Endometrium (tissue), 2 donors: ENCODE data around the gene COL21A1.

Source experiments
- FAIRE-seq: peaks from 2 replicates; lab custom pipeline; 2012; peaks lifted over from hg19 to GRCh38; lab: Jason Lieb, UNC
- donor health status: control.
- donor health status: control.

COL21A1 gene

GRCh38 chr6:56245903-56246351, 1.5 kb downstream of the COL21A1 start:
- FAIRE-seq = no peak

GRCh38 chr6:56244528-56245253, 2.7 kb downstream of the COL21A1 start:
- FAIRE-seq = peak; percentile 53

- FAIRE-seq = no peak
Observed at GRCh38 chr6:56244089-56244488, 3.3 kb downstream of the COL21A1 start.

GRCh38 chr6:56243518-56244070, 3.8 kb downstream of the COL21A1 start:
- FAIRE-seq = no peak

GRCh38 chr6:56242346-56242745, 5.0 kb downstream of the COL21A1 start:
- FAIRE-seq = peak; percentile 96

- no peak for FAIRE-seq
Observed at GRCh38 chr6:56241124-56241802, 6.1 kb downstream of the COL21A1 start.

GRCh38 chr6:56238352-56238751, 9.0 kb downstream of the COL21A1 start:
- FAIRE-seq = no peak

GRCh38 chr6:56235245-56235644, 12.1 kb downstream of the COL21A1 start:
- no peak for FAIRE-seq

GRCh38 chr6:56232436-56232835, 14.9 kb downstream of the COL21A1 start:
- FAIRE-seq = no peak

- no peak for FAIRE-seq
Observed at GRCh38 chr6:56231827-56232226, 15.6 kb downstream of the COL21A1 start.

- FAIRE-seq = no peak
Observed at GRCh38 chr6:56230976-56231566, 16.3 kb downstream of the COL21A1 start.

GRCh38 chr6:56227071-56227879, 20.1 kb downstream of the COL21A1 start:
- FAIRE-seq = no peak

GRCh38 chr6:56223995-56224394, 23.4 kb downstream of the COL21A1 start:
- no peak for FAIRE-seq

GRCh38 chr6:56222499-56222898, 24.9 kb downstream of the COL21A1 start:
- peak; percentile 100 for FAIRE-seq

- no peak for FAIRE-seq
Observed at GRCh38 chr6:56220078-56220477, 27.3 kb downstream of the COL21A1 start.

GRCh38 chr6:56214703-56215101, 32.7 kb downstream of the COL21A1 start:
- FAIRE-seq = no peak

- FAIRE-seq = no peak
Observed at GRCh38 chr6:56214041-56214702, 33.2 kb downstream of the COL21A1 start.

GRCh38 chr6:56211724-56212123, 35.7 kb downstream of the COL21A1 start:
- FAIRE-seq = no peak

GRCh38 chr6:56204134-56204533, 43.2 kb downstream of the COL21A1 start:
- no peak for FAIRE-seq

- FAIRE-seq = no peak
Observed at GRCh38 chr6:56199956-56200355, 47.4 kb downstream of the COL21A1 start.

- FAIRE-seq = no peak
Observed at GRCh38 chr6:56193846-56194245, 53.5 kb downstream of the COL21A1 start.

- no peak for FAIRE-seq
Observed at GRCh38 chr6:56188429-56188828, 59.0 kb downstream of the COL21A1 start.
